HepG2 (cell line): ENCODE results near the gene SLCO4A1. TPM values are rescaled to one million over a fixed set of nuclear protein-coding genes. Genes with fewer than 3 reads are reported as not detected.

Experiments
- ESRRA ChIP-seq: sonication (generic); formaldehyde crosslinking; IDR thresholded peaks from 2 replicates; pipeline ENCODE4 v1.5.1; 2020; ENCODE audit warnings: mild to moderate bottlenecking, low read depth, missing genetic modification reagents
- HNRNPLL ChIP-seq: fragments of 200-400 bp; formaldehyde crosslinking; IDR thresholded peaks from 2 replicates; pipeline ENCODE4 v1.6.1; 2017; ENCODE audit warnings: mild to moderate bottlenecking, low read depth, low read length; ENCODE audit not compliant: poor library complexity, severe bottlenecking
- HNRNPUL1 ChIP-seq: fragments of 200-400 bp; formaldehyde crosslinking; IDR thresholded peaks from 2 replicates; pipeline ENCODE4 v1.6.1; 2017; ENCODE audit warnings: low read depth, mild to moderate bottlenecking, low read length, moderate library complexity
- IKZF4 ChIP-seq: sonication (generic); formaldehyde crosslinking; IDR thresholded peaks from 2 replicates; pipeline ENCODE4 v1.5.1; 2020; ENCODE audit warnings: borderline replicate concordance, mild to moderate bottlenecking, low read depth, missing genetic modification reagents; ENCODE audit errors: not compliant biosample characterization
- KLF12 ChIP-seq: sonication (generic); formaldehyde crosslinking; IDR thresholded peaks from 2 replicates; pipeline ENCODE4 v1.4.0; 2020; ENCODE audit warnings: missing genetic modification reagents, borderline replicate concordance
- LCORL ChIP-seq, 2 experiments: fragments of 450-650 bp in 1 of 2; sonication (generic) in 1 of 2; formaldehyde crosslinking in 1 of 2; IDR thresholded peaks; 2 replicates each; pipeline versions ENCODE4 v1.5.0 to v1.6.1; 2017 to 2020; ENCODE audit warnings: antibody characterized with exemption in 1 of 2, missing genetic modification reagents in 1 of 2
- NFE2L2 ChIP-seq: fragments of 150-350 bp; IDR thresholded peaks from 2 replicates; pipeline ENCODE4 v1.6.1; 2014; ENCODE audit warnings: low read length
- NFYC ChIP-seq: IDR thresholded peaks from 2 replicates; pipeline ENCODE4 v1.6.1; 2016; ENCODE audit warnings: missing genetic modification reagents, missing compliant biosample characterization
- YEATS4 ChIP-seq: sonication (generic); formaldehyde crosslinking; IDR thresholded peaks from 2 replicates; pipeline ENCODE4 v1.4.0; 2020; ENCODE audit warnings: missing genetic modification reagents, borderline replicate concordance
- ZFP41 ChIP-seq: sonication (generic); formaldehyde crosslinking; IDR thresholded peaks from 2 replicates; pipeline ENCODE4 v1.4.0; 2020; ENCODE audit warnings: mild to moderate bottlenecking, missing genetic modification reagents, borderline replicate concordance
- ZNF235 ChIP-seq: sonication (generic); formaldehyde crosslinking; IDR thresholded peaks from 2 replicates; pipeline ENCODE4 v1.8.1; 2023; ENCODE audit warnings: mild to moderate bottlenecking, missing genetic modification reagents, borderline replicate concordance
- ZNF382 ChIP-seq: sonication (generic); formaldehyde crosslinking; IDR thresholded peaks from 2 replicates; pipeline ENCODE4 v1.5.0; 2020; ENCODE audit warnings: missing genetic modification reagents, mild to moderate bottlenecking, borderline replicate concordance
- ZNF468 ChIP-seq: sonication (generic); formaldehyde crosslinking; IDR thresholded peaks from 2 replicates; pipeline ENCODE4 v1.8.0; 2022; ENCODE audit warnings: mild to moderate bottlenecking, moderate library complexity, missing genetic modification reagents
- ZNF598 ChIP-seq: sonication (generic); formaldehyde crosslinking; IDR thresholded peaks from 2 replicates; pipeline ENCODE4 v1.5.1; 2020; ENCODE audit warnings: mild to moderate bottlenecking, missing genetic modification reagents, borderline replicate concordance
- ZNF747 ChIP-seq: sonication (generic); formaldehyde crosslinking; IDR thresholded peaks from 2 replicates; pipeline ENCODE4 v1.8.1; 2023; ENCODE audit warnings: missing genetic modification reagents, mild to moderate bottlenecking, borderline replicate concordance
- ZNF761 ChIP-seq: sonication (generic); formaldehyde crosslinking; conservative IDR thresholded peaks from 2 replicates; pipeline ENCODE4 v1.4.0; 2020; ENCODE audit warnings: mild to moderate bottlenecking, missing genetic modification reagents
- ZNF776 ChIP-seq: sonication (generic); formaldehyde crosslinking; IDR thresholded peaks from 2 replicates; pipeline ENCODE4 v1.4.0; 2020; ENCODE audit warnings: mild to moderate bottlenecking, missing genetic modification reagents
- ZNF792 ChIP-seq: IDR thresholded peaks from 2 replicates; pipeline ENCODE4 v1.6.1; 2016
- polyA plus RNA-seq, 8 experiments: library from polyadenylated mRNA; depleted of rRNA in 3 of 8; stranded (reverse) in 7 of 8; unstranded in 1 of 8; fragments of >200 nt; fragmentation: Illumina TruSeq in 4 of 8; extraction: Trizol in 4 of 8; gene quantifications; 2 replicates each; pipeline versions ENCODE4 v1.2.1 to v1.2.3, GENCODE V29; 2011 to 2016; ENCODE audit warnings: low read depth in 4 of 8, missing spikeins in 1 of 8, mixed read lengths in 1 of 8; ENCODE audit not compliant: insufficient read depth in 1 of 8
- total RNA-seq, 5 experiments: library from RNA; depleted of rRNA; stranded (reverse); fragments of >200 nt; fragmentation: Illumina TruSeq; extraction: Trizol; gene quantifications; 2 replicates each; pipeline ENCODE4 v1.2.3, GENCODE V29; 2016; ENCODE audit warnings: low read depth in 1 of 5
- TF ChIP-seq, protein P1 (sequence below): sonication (generic); formaldehyde crosslinking; IDR thresholded peaks from 2 replicates; pipeline ENCODE4 v1.4.0; 2020; ENCODE audit warnings: low read depth, mild to moderate bottlenecking, missing genetic modification reagents
- TF ChIP-seq, protein P2 (sequence below): sonication (generic); formaldehyde crosslinking; IDR thresholded peaks from 2 replicates; pipeline ENCODE4 v1.5.0; 2020; ENCODE audit warnings: missing genetic modification reagents
- TF ChIP-seq, protein P3 (sequence below): IDR thresholded peaks from 2 replicates; pipeline ENCODE4 v1.6.1; 2016; ENCODE audit warnings: control low read depth
- TF ChIP-seq, protein P4 (sequence below): IDR thresholded peaks from 2 replicates; pipeline ENCODE4 v1.6.1; 2012; ENCODE audit warnings: low read length, improper control_type of control experiment
- TF ChIP-seq, protein P5 (sequence below): IDR thresholded peaks from 2 replicates; pipeline ENCODE4 v1.6.1; 2016; ENCODE audit warnings: mild to moderate bottlenecking, missing biosample characterization, missing genetic modification reagents

Gene SLCO4A1
- total and polyA plus RNA-seq, 2 of the 13 experiments (the other 11 are each of a cell fraction or from before 2014, with no cell fraction given), result 55.5 to 112 TPM

DNA sequence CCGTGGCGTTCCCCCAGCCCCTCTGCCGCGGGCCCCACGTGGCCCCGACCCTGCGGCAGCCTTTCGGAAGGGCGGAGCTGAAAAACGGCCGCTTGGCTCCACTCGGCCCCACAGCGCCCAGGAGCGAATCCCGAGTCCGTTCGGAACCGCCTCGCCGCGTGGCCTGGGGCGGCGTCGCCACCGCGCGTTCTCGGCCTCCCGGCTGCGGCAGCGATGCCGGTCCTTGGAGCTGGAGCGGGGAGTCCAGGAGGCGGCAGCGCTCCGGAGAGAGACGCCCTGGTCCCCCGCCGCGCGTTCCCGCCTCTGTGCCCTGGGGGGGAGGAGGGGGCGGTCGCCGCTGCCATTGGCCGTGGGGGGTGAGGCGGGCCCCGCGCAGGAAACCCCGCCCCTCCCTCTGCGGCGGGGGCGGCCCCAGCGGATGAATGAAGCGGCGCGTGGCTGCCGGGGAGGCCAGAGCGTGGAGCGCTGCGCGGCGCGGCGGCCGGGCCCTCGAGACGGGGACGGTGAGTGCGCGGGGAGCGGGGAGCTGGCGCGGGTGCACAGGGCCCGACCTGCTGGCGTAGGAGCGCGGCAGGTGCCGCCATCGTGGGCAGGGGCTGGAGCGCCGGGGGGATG is at the start of gene SLCO4A1 (continued):
- TF ChIP-seq, protein P1, sequence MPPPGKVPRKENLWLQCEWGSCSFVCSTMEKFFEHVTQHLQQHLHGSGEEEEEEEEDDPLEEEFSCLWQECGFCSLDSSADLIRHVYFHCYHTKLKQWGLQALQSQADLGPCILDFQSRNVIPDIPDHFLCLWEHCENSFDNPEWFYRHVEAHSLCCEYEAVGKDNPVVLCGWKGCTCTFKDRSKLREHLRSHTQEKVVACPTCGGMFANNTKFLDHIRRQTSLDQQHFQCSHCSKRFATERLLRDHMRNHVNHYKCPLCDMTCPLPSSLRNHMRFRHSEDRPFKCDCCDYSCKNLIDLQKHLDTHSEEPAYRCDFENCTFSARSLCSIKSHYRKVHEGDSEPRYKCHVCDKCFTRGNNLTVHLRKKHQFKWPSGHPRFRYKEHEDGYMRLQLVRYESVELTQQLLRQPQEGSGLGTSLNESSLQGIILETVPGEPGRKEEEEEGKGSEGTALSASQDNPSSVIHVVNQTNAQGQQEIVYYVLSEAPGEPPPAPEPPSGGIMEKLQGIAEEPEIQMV (CRISPR knock-in tag), result peak; percentile 82
- TF ChIP-seq, protein P2, sequence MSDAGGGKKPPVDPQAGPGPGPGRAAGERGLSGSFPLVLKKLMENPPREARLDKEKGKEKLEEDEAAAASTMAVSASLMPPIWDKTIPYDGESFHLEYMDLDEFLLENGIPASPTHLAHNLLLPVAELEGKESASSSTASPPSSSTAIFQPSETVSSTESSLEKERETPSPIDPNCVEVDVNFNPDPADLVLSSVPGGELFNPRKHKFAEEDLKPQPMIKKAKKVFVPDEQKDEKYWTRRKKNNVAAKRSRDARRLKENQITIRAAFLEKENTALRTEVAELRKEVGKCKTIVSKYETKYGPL (CRISPR knock-in tag), result no peak
- TF ChIP-seq ZFP41 (CRISPR knock-in tag) (peak; percentile 71; the same call in 1 of the 2 replicates), ZNF776 (CRISPR knock-in tag) (peak; percentile 95), ZNF598 (0 out of 2 replicates have a peak, but pooled peaks have one; percentile 53), IKZF4 (CRISPR knock-in tag) (peak; percentile 94), ZNF747 (CRISPR knock-in tag) (peak; percentile 87), ZNF468 (CRISPR knock-in tag) (0 out of 2 replicates have a peak, but pooled peaks have one; percentile 73), NFYC (CRISPR knock-in tag) (peak; percentile 54), LCORL (IDR thresholded peaks at IDR 0.05) (no peak), LCORL (CRISPR knock-in tag; IDR thresholded peaks at IDR 0.05) (peak; percentile 66), ZNF792 (peak; percentile 45; the same call in 1 of the 2 replicates), ZNF761 (CRISPR knock-in tag) (peak; percentile 73), HNRNPUL1 (no peak), KLF12 (0 out of 2 replicates have a peak, but pooled peaks have one; percentile 54), NFE2L2 (no peak), HNRNPLL (peak; percentile 55), ESRRA (CRISPR knock-in tag) (peak; percentile 83), YEATS4 (peak; percentile 91), ZNF235 (peak; percentile 48; the same call in 1 of the 2 replicates), ZNF382 (CRISPR knock-in tag) (no peak)
- TF ChIP-seq, protein P3, sequence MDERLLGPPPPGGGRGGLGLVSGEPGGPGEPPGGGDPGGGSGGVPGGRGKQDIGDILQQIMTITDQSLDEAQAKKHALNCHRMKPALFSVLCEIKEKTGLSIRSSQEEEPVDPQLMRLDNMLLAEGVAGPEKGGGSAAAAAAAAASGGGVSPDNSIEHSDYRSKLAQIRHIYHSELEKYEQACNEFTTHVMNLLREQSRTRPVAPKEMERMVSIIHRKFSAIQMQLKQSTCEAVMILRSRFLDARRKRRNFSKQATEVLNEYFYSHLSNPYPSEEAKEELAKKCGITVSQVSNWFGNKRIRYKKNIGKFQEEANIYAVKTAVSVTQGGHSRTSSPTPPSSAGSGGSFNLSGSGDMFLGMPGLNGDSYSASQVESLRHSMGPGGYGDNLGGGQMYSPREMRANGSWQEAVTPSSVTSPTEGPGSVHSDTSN (CRISPR knock-in tag), result no peak
- TF ChIP-seq, protein P4, sequence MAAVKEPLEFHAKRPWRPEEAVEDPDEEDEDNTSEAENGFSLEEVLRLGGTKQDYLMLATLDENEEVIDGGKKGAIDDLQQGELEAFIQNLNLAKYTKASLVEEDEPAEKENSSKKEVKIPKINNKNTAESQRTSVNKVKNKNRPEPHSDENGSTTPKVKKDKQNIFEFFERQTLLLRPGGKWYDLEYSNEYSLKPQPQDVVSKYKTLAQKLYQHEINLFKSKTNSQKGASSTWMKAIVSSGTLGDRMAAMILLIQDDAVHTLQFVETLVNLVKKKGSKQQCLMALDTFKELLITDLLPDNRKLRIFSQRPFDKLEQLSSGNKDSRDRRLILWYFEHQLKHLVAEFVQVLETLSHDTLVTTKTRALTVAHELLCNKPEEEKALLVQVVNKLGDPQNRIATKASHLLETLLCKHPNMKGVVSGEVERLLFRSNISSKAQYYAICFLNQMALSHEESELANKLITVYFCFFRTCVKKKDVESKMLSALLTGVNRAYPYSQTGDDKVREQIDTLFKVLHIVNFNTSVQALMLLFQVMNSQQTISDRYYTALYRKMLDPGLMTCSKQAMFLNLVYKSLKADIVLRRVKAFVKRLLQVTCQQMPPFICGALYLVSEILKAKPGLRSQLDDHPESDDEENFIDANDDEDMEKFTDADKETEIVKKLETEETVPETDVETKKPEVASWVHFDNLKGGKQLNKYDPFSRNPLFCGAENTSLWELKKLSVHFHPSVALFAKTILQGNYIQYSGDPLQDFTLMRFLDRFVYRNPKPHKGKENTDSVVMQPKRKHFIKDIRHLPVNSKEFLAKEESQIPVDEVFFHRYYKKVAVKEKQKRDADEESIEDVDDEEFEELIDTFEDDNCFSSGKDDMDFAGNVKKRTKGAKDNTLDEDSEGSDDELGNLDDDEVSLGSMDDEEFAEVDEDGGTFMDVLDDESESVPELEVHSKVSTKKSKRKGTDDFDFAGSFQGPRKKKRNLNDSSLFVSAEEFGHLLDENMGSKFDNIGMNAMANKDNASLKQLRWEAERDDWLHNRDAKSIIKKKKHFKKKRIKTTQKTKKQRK, result no peak
- TF ChIP-seq, protein P5, sequence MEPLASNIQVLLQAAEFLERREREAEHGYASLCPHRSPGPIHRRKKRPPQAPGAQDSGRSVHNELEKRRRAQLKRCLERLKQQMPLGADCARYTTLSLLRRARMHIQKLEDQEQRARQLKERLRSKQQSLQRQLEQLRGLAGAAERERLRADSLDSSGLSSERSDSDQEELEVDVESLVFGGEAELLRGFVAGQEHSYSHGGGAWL, result peak; percentile 76; the same call in 1 of the 2 replicates
